ENCODE results near the gene ARHGAP45. TPM values are rescaled to one million over a fixed set of nuclear protein-coding genes. Genes with fewer than 3 reads are reported as not detected.

Gene ARHGAP45
- polyA plus RNA-seq, 2 of the 4 experiments (the other 2 are of a cell fraction) = 1.2 to 1.9 TPM

DNA sequence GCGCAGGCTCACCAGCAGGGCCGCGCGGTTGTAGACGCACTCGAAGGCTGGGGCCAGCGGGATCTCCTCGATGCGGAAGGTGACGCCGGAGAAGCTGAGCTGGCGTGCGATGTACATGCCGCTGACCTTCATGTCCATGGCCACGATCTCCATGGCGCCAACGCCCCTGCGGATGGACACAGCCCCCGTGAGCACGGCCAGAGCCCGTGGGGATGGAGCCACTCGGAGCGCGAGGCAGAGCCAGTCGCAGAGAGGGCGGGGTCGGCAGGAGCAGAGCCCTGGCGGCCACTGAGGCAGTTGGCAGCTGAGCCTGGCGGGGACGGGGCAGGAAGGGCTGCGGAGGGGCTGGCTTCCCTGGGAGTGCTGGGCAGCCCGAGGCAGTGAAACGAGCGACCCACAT lies 52.0 kb downstream of the ARHGAP45 start:
- FAIRE-seq (no peak), ATAC-seq (no peak), DNase-seq (ENCODE audit: low read depth in 1 of 2, low spot score in 1 of 2) (no peak)
- H3K4me1 ChIP-seq = peaks cover 4% of the 10 kb centered on the region
- no peak overlapping the region for H3K27ac ChIP-seq
- no peaks in the 10 kb centered on the region for H3K9me3 ChIP-seq
- CTCF ChIA-PET = interaction anchor here (0.6 to 1.2 kb wide), 2 partner anchors 15 to 75 kb away, joined by 4 to 5 read pairs; no protein-coding TSS in a partner anchor
- TF ChIP-seq HES2 (IDR thresholded peaks at IDR 0.05) (no peak), JUNB (IDR thresholded peaks at IDR 0.05) (no peak), EHMT2 (IDR thresholded peaks at IDR 0.05; ENCODE audit: low read depth) (no peak), EHF (CRISPR knock-in tag; IDR thresholded peaks at IDR 0.05) (no peak), E2F6 (IDR thresholded peaks at IDR 0.05; ENCODE audit: borderline replicate concordance, low read depth) (no peak), RCOR1 (IDR thresholded peaks at IDR 0.05; ENCODE audit: low read depth, low read length) (no peak)
- POLR2A ChIA-PET = no interaction called here
- no peak overlapping the region for H3K4me2 ChIP-seq
- WGBS (ENCODE audit: missing lambda C conversion rate) = 93% methylated on average over 23 of the region's 34 CpGs
- H3K4me3 ChIP-seq = no peak overlapping the region

GRCh38 chr19:1119475-1120217 lies 52.7 kb downstream of the ARHGAP45 start:
- ATAC-seq (no peak), FAIRE-seq (no peak), DNase-seq (ENCODE audit: low read depth in 1 of 2, low spot score in 1 of 2) (no peak)
- TF ChIP-seq CHD4 (IDR thresholded peaks at IDR 0.05; ENCODE audit: borderline replicate concordance) (no peak), HOXA7 (CRISPR knock-in tag; IDR thresholded peaks at IDR 0.05) (no peak), ZFP36 (IDR thresholded peaks at IDR 0.05; ENCODE audit: borderline replicate concordance, partially characterized antibody) (no peak), NPAS2 (CRISPR knock-in tag; IDR thresholded peaks at IDR 0.05; ENCODE audit: borderline replicate concordance) (no peak), ESRRA (IDR thresholded peaks at IDR 0.05; ENCODE audit: borderline replicate concordance, low read length) (no peak), MAFK (IDR thresholded peaks at IDR 0.05; ENCODE audit: partially characterized antibody) (no peak), CBX2 (IDR thresholded peaks at IDR 0.05; ENCODE audit: borderline replicate concordance, low read depth) (no peak), SMC3 (IDR thresholded peaks at IDR 0.05) (no peak), MAZ (IDR thresholded peaks at IDR 0.05; ENCODE audit: borderline replicate concordance, low read depth, low read length) (no peak), FOSL2 (IDR thresholded peaks at IDR 0.05) (no peak), FOSL2 (CRISPR knock-in tag; IDR thresholded peaks at IDR 0.05) (no peak), SREBF2 (IDR thresholded peaks at IDR 0.05) (no peak), PBX3 (IDR thresholded peaks at IDR 0.05) (no peak)
- ChIA-PET CTCF (interaction anchor here (1.2 kb wide), 1 partner anchor 14 kb away, joined by 5 read pairs; no protein-coding TSS in a partner anchor), POLR2A (no interaction called here)
- no peak overlapping the region for H3K4me2 ChIP-seq
- H3K9me3 ChIP-seq = no peaks in the 10 kb centered on the region
- no peaks in the 10 kb centered on the region for H3K4me1 ChIP-seq
- no peak overlapping the region for H3K27ac ChIP-seq
- WGBS (ENCODE audit: missing lambda C conversion rate) = 99% methylated on average over 29 of the region's 50 CpGs
- H3K4me3 ChIP-seq = no peak overlapping the region

DNA sequence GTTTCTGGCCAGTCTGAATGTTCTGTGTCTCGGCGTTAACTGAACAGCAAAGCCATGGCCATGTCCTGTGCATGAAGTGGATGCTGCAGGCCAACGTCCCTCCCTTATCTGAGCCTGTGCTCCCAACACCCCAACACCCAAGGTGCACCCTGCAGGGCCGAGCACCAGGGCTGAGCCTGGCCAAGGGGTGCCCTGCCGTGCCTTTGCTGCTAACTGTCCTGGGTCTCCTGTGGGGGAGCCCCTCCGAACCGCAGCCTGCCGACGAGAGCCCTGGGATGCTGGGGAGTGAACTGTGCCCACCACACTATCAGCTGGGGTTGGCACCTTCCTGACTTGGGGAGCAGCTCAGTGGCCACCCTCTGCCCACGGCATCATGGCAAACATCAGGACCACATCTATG lies 54.4 kb downstream of the ARHGAP45 start:
- ChIA-PET POLR2A (interaction anchor here (1.3 kb wide), 1 partner anchor 17 kb away, joined by 3 read pairs; the partner anchor contains the start of gene GPX4), CTCF (interaction anchor here (1.3 kb wide), 1 partner anchor 8 kb away, joined by 5 read pairs; no protein-coding TSS in a partner anchor)
- no peak overlapping the region for H3K4me3 ChIP-seq
- 98% methylated on average over 4 of the region's 10 CpGs for WGBS (ENCODE audit: missing lambda C conversion rate)
- no peak for TF ChIP-seq CEBPB (IDR thresholded peaks at IDR 0.05)
- no peak for TF ChIP-seq MAZ (IDR thresholded peaks at IDR 0.05; ENCODE audit: borderline replicate concordance, low read depth, low read length)
- no peak for TF ChIP-seq RARB (CRISPR knock-in tag; IDR thresholded peaks at IDR 0.05)
- TF ChIP-seq RNF2 (IDR thresholded peaks at IDR 0.05; ENCODE audit: borderline replicate concordance, low read depth) = no peak
- TF ChIP-seq ELK1 (IDR thresholded peaks at IDR 0.05; ENCODE audit: low read depth, low read length) = no peak
- no peak for TF ChIP-seq KDM5A (IDR thresholded peaks at IDR 0.05)
- H3K4me2 ChIP-seq = no peak overlapping the region
- peaks cover 4% of the 10 kb centered on the region; the same call in 2 of the 3 replicates for H3K4me1 ChIP-seq
- H3K9me3 ChIP-seq = no peaks in the 10 kb centered on the region
- no peak for DNase-seq (ENCODE audit: low read depth in 1 of 2, low spot score in 1 of 2)
- no peak for ATAC-seq
- no peak overlapping the region for H3K27ac ChIP-seq
- FAIRE-seq = no peak

Measured in A549 (cell line).